ENCODE measurements around the gene SMG6.
"Not testable (repeated sequence)": the region's sequence is repeated elsewhere in the genome, so short reads cannot be mapped to it uniquely, and the experiment has no call there.

SMG6 gene

GRCh38 chr17:2174468-2175293 is 128.9 kb downstream of the SMG6 start:
- DNase-seq, result no peak

DNA sequence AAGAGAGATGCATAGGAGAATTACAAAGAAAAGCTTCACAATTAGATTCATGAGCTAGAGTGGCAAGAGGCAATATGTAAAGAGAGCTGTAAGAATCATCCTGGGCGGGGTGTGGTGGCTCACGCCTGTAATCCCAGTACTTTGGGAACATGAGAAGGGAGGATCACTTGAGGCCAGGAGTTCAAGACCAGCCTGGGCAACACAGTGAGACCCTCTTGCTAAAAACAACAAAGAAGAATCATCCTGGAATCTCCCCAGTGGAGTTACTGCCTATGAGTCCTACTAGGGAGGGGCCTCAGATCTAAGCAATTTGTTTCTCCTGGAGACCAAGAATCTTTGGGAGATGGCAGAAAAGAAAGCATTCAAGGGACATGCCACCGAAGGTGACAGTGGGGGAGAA is 129.6 kb downstream of the SMG6 start:
- no peak for DNase-seq

- DNase-seq, result no peak
These were observed 130.6 kb downstream of the SMG6 start for GRCh38 chr17:2172999-2173398.

- DNase-seq, result peak; percentile 33
These were observed 131.3 kb downstream of the SMG6 start for GRCh38 chr17:2172077-2172851.

GRCh38 chr17:2171702-2172076 is 131.9 kb downstream of the SMG6 start:
- no peak for DNase-seq

DNA sequence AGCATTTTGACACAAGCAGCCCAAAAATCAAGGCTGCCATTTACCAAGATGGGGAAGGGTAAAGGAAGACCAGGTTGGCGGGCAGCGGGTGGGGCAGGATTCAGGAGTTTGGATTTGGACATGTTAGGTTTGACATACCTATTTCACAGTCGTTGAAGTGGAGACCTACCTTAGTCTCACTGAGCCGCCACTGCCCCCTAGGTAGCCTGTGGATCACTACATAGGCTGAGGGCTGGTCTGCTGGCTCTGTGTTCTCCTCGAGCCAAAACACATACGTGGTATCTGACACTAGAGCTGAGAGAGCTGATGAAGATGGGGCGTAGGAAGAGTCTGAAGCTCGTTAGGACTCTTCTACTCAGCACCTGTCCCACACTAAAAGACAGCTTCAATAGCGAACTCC is 133.6 kb downstream of the SMG6 start:
- no peak for DNase-seq

DNA sequence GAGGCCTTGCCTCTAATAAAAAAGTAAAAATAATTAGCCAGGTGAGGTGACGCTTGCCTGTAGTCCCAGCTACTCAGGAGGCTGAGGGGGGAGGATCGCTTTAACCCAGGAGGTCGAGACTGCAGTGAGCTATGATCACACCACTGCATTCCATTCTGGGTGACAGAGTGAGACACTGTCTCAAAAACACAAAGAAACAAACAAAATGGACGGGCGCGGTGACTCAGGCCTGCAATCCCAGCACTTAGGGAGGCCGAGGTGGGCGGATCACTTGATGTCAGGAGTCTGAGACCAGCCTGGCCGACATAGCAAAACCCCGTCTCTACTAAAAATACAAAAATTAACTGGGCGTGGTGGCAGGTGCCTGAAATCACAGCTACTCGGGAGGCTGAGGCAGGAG is 137.9 kb downstream of the SMG6 start:
- not testable (repeated sequence) for DNase-seq

GRCh38 chr17:2158396-2158780 is 145.2 kb downstream of the SMG6 start:
- no peak for DNase-seq

DNA sequence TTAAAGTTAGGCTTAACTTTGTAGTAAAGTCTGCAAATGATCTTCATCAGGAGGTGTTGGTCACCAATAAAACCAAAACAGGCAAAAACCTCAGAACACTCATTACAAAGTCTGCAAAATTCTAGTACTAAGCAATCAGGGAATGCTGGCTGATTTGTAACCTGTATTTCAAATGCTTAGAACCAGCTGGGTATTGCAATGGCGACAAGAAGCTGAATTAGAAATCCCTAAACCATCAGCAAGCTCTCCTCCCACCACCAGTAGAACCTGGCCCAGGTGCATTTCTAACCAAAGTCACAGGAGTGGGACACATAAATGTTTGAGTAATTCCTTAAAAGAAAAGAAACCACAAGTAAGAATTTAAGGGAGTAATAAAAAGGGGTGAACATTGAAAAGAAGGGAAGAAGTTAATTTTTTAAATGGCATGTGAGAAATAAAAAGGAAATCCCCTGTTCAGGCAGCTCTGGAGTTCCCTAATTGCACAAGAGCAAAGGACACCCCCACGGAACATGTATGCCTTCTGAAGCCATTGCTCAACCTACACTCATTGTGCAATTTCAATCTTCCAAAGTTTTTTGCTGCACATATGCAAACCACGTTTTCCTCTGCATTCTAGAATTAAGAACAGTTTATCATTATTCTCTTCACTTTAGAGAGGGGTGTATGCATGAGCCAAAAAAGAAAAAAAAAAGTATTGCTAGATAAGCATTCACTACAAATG is 145.8 kb downstream of the SMG6 start:
- DNase-seq, result no peak

DNA sequence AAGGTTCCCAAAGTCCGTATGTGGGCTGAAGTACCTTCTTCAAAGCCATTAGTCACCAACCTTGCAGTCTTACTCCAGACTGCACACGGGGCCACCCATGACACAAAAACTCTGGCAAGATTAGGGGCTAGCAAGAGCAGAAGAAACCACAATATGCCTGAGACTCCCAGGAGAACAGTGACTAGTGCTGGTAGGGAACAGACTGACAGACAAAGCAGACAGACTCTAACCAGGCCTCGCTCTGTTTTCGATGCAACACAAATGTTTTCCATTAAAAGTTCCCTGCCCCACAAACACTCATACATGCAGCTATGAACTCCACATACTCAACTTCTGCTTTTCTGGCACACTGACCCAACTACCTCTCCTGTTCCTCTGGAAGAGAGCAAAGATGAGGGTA is 146.5 kb downstream of the SMG6 start:
- DNase-seq, result no peak

- DNase-seq, result no peak
These were observed 146.9 kb downstream of the SMG6 start for GRCh38 chr17:2156666-2157065.

GRCh38 chr17:2155573-2155972 is 148.0 kb downstream of the SMG6 start:
- DNase-seq, result no peak

GRCh38 chr17:2151358-2152033 is 152.1 kb downstream of the SMG6 start:
- no peak for DNase-seq

- no peak for DNase-seq
These were observed 152.8 kb downstream of the SMG6 start for GRCh38 chr17:2150806-2151205.

GRCh38 chr17:2149934-2150333 is 153.7 kb downstream of the SMG6 start:
- no peak for DNase-seq

- DNase-seq, result no peak
These were observed 157.3 kb downstream of the SMG6 start for GRCh38 chr17:2146132-2146871.

GRCh38 chr17:2144701-2145100 is 158.9 kb downstream of the SMG6 start:
- no peak for DNase-seq

- DNase-seq, result no peak
These were observed 160.3 kb downstream of the SMG6 start for GRCh38 chr17:2143332-2143731.

GRCh38 chr17:2142682-2143081 is 160.9 kb downstream of the SMG6 start:
- DNase-seq, result not testable (repeated sequence)

GRCh38 chr17:2140683-2141082 is 162.9 kb downstream of the SMG6 start:
- no peak for DNase-seq

DNA sequence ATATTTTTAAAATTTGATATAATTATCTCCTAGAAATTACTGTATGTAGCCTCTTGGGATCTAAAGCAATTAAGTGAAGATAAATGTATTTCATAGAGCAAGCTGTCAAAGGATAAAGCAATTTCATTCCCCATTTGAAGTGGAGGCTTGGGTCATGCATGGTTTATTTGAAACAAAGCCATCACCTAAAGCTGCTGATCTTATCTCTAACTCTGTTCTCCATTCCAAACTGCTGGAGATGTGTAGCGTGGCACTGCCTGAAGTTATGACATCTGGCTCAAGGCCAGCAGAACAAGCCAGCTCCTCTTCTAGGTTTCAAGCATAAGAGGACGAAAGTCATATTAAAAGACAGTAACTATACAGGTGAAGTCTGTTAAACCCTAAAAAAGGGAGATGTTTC is 164.8 kb downstream of the SMG6 start:
- DNase-seq, result peak; percentile 13

- DNase-seq, result no peak
These were observed 165.3 kb downstream of the SMG6 start for GRCh38 chr17:2138318-2138717.
